Hepatocyte (in vitro differentiated cells): Measurements from ENCODE around the gene UBL3. TPM values are rescaled to one million over a fixed set of nuclear protein-coding genes. Genes with fewer than 3 reads are reported as not detected.

Experiments
- DNase-seq: peaks from one replicate; pipeline ENCODE4 v3.0.0-alpha.2; 2016; ENCODE audit warnings: low spot score
- H2AFZ ChIP-seq: fragments of 200-600 bp; sonication (generic); 2 replicates; pipeline ENCODE4 v1.6.0; 2016; ENCODE audit warnings: antibody characterized with exemption, mild to moderate bottlenecking
- H3K27ac ChIP-seq: fragments of 200-600 bp; sonication (generic); 2 replicates; pipeline ENCODE4 v1.5.1; 2016; ENCODE audit warnings: mild to moderate bottlenecking
- H3K27me3 ChIP-seq: fragments of 200-600 bp; sonication (generic); 2 replicates; pipeline ENCODE4 v1.6.1; 2016
- H3K36me3 ChIP-seq: fragments of 200-600 bp; sonication (generic); replicated peaks from 2 replicates; pipeline ENCODE4 v1.5.1; 2016; ENCODE audit warnings: low read depth; ENCODE audit not compliant: insufficient read depth
- H3K4me1 ChIP-seq: fragments of 200-600 bp; sonication (generic); 2 replicates; pipeline ENCODE4 v1.5.1; 2016; ENCODE audit warnings: mild to moderate bottlenecking, moderate library complexity; ENCODE audit not compliant: insufficient read depth
- H3K4me2 ChIP-seq: fragments of 200-600 bp; sonication (generic); 2 replicates; pipeline ENCODE4 v1.6.0; 2016
- H3K4me3 ChIP-seq: fragments of 200-600 bp; sonication (generic); 2 replicates; pipeline ENCODE4 v1.5.1; 2016; ENCODE audit warnings: mild to moderate bottlenecking
- H3K79me2 ChIP-seq: fragments of 200-600 bp; sonication (generic); 2 replicates; pipeline ENCODE4 v1.6.0; 2017; ENCODE audit warnings: mild to moderate bottlenecking
- H3K9me2 ChIP-seq: fragments of 200-600 bp; sonication (generic); replicated peaks from 2 replicates; pipeline ENCODE4 v1.6.0; 2017; ENCODE audit warnings: mild to moderate bottlenecking; ENCODE audit not compliant: insufficient read depth
- H3K9me3 ChIP-seq: fragments of 200-600 bp; sonication (generic); 2 replicates; pipeline ENCODE4 v1.5.1; 2016; ENCODE audit warnings: low read depth, mild to moderate bottlenecking
- H4K20me1 ChIP-seq: fragments of 200-600 bp; sonication (generic); 2 replicates; pipeline ENCODE4 v1.6.0; 2016; ENCODE audit warnings: mild to moderate bottlenecking; ENCODE audit not compliant: insufficient read depth, poor library complexity, severe bottlenecking
- EZH2 ChIP-seq: fragments of 200-600 bp; sonication (generic); IDR thresholded peaks from 2 replicates; pipeline ENCODE4 v1.6.1; 2016; ENCODE audit warnings: antibody characterized with exemption, mild to moderate bottlenecking, borderline replicate concordance
- EZH2phosphoT487 ChIP-seq: fragments of 200-600 bp; sonication (generic); IDR thresholded peaks from one replicate; pipeline ENCODE4 v1.6.1; 2018; ENCODE audit warnings: antibody characterized with exemption, mild to moderate bottlenecking, low read depth, moderate library complexity; ENCODE audit not compliant: unreplicated experiment, severe bottlenecking
- WGBS: methylation state at CpG from one replicate; pipeline ENCODE4 v1.1.6; 2016; ENCODE audit warnings: low lambda C conversion rate; ENCODE audit errors: missing lambda C conversion rate; 5-methylcytosine and 5-hydroxymethylcytosine counted together
- polyA plus RNA-seq: library from polyadenylated mRNA; unstranded; fragments of >200 nt; fragmentation: Nextera tagmentation; extraction: Ambion mirVana; gene quantifications from 2 replicates; pipeline ENCODE4 v1.2.1, GENCODE V29; 2016
- total RNA-seq: library from RNA; depleted of rRNA; stranded (reverse); fragments of >200 nt; gene quantifications from 2 replicates; pipeline ENCODE4 v1.2.3, GENCODE V29; 2014
- TF ChIP-seq, protein P1 (sequence below): fragments of 200-600 bp; sonication (generic); IDR thresholded peaks from 2 replicates; pipeline ENCODE4 v1.5.1; 2016; ENCODE audit warnings: antibody characterized with exemption, mild to moderate bottlenecking; ENCODE audit not compliant: poor library complexity

UBL3 gene
- total and polyA plus RNA-seq, 2 experiments from 2014 or later, result 27.7 to 58.6 TPM

- H3K27ac ChIP-seq, result no peak overlapping the region
- no peaks in the 10 kb centered on the region for H3K9me2 ChIP-seq
- H3K79me2 ChIP-seq, result no peaks in the 10 kb centered on the region
- no peaks in the 10 kb centered on the region for H3K4me1 ChIP-seq
- no peak overlapping the region for H2AFZ ChIP-seq
- DNase-seq, result no peak
- WGBS, result 84% methylated on average over 10 of the region's 10 CpGs
- no peak overlapping the region for H3K4me2 ChIP-seq
- H3K36me3 ChIP-seq, result no peaks in the 10 kb centered on the region
- H3K27me3 ChIP-seq, result no peaks in the 10 kb centered on the region
- H4K20me1 ChIP-seq, result no peaks in the 10 kb centered on the region
- H3K9me3 ChIP-seq, result no peaks in the 10 kb centered on the region
- TF ChIP-seq, protein P1, sequence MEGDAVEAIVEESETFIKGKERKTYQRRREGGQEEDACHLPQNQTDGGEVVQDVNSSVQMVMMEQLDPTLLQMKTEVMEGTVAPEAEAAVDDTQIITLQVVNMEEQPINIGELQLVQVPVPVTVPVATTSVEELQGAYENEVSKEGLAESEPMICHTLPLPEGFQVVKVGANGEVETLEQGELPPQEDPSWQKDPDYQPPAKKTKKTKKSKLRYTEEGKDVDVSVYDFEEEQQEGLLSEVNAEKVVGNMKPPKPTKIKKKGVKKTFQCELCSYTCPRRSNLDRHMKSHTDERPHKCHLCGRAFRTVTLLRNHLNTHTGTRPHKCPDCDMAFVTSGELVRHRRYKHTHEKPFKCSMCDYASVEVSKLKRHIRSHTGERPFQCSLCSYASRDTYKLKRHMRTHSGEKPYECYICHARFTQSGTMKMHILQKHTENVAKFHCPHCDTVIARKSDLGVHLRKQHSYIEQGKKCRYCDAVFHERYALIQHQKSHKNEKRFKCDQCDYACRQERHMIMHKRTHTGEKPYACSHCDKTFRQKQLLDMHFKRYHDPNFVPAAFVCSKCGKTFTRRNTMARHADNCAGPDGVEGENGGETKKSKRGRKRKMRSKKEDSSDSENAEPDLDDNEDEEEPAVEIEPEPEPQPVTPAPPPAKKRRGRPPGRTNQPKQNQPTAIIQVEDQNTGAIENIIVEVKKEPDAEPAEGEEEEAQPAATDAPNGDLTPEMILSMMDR, result no peak
- TF ChIP-seq EZH2phosphoT487 (no peak), EZH2 (no peak)
- H3K4me3 ChIP-seq, result no peak overlapping the region
These were observed 96.6 kb downstream of the UBL3 start for GRCh38 chr13:29753618-29754472.

DNA sequence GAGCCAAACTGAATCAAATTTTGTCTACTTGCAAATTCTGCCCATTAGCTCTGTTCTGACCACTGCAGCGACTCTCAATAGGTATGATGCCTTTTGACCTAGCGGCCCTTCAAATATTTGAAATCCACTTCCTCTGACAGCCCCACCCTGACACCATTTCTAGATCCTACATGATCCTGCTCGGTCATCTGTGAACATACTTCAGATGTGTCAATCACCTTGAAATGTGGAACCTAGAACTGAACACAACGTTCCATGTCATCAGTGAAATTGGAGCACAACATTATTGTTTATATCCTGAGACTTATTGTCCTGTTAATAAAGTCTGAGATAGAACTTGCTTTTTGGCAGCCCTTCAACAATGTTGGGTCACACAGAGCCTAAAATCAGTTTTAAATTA is 98.2 kb downstream of the UBL3 start:
- 72% methylated on average over 4 of the region's 4 CpGs for WGBS
- H3K9me3 ChIP-seq, result no peaks in the 10 kb centered on the region
- no peak for DNase-seq
- no peaks in the 10 kb centered on the region for H3K4me1 ChIP-seq
- no peak for TF ChIP-seq EZH2phosphoT487
- no peak for TF ChIP-seq EZH2
- TF ChIP-seq, protein P1, result no peak
- no peaks in the 10 kb centered on the region for H3K36me3 ChIP-seq
- no peak overlapping the region for H3K27ac ChIP-seq
- H3K4me2 ChIP-seq, result no peak overlapping the region
- H3K4me3 ChIP-seq, result no peak overlapping the region
- H3K27me3 ChIP-seq, result no peaks in the 10 kb centered on the region
- H4K20me1 ChIP-seq, result no peaks in the 10 kb centered on the region
- no peaks in the 10 kb centered on the region for H3K9me2 ChIP-seq
- H2AFZ ChIP-seq, result no peak overlapping the region
- H3K79me2 ChIP-seq, result no peaks in the 10 kb centered on the region

DNA sequence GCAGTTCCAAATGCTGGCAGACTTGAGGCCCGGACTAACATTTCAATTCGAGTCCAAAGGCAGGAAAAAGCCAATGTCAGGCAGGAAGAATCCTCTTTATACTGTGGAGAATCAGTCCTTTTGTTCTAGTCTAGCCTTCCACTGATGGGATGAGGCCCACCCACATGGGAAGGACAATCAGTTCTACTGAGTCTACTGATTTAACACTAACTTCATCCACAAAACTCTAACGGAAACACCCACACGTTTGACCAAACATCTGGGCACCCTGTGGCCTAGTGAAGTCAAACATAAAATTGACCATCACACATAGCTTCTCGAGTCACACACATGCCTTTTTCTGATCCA is 100.3 kb downstream of the UBL3 start:
- Histone ChIP-seq H3K27me3 (no peaks in the 10 kb centered on the region), H3K4me2 (no peak overlapping the region), H3K4me3 (no peak overlapping the region), H3K9me3 (no peaks in the 10 kb centered on the region), H2AFZ (no peak overlapping the region), H3K27ac (no peak overlapping the region), H3K36me3 (no peaks in the 10 kb centered on the region), H3K4me1 (no peaks in the 10 kb centered on the region), H3K79me2 (no peaks in the 10 kb centered on the region), H3K9me2 (no peaks in the 10 kb centered on the region), H4K20me1 (no peaks in the 10 kb centered on the region)
- no peak for TF ChIP-seq EZH2
- TF ChIP-seq, protein P1, result no peak
- TF ChIP-seq EZH2phosphoT487, result no peak
- no peak for DNase-seq
- 92% methylated on average over 5 of the region's 5 CpGs for WGBS
